ENCODE measurements around the gene CERT1. TPM values are rescaled to one million over a fixed set of nuclear protein-coding genes. Genes with fewer than 3 reads are reported as not detected.

CERT1 gene
- total RNA-seq, 1 experiment from 2014 or later: 30.0 TPM

- Histone ChIP-seq H3K4me1 (ENCODE audit: insufficient read depth, low read length, poor library complexity, severe bottlenecking) (no peaks in the 10 kb centered on the region), H3K27ac (ENCODE audit: low read depth, low read length, poor library complexity, severe bottlenecking) (no peak overlapping the region), H3K27me3 (replicated peaks; ENCODE audit: insufficient read depth, low read depth, low read length, poor library complexity) (no peaks in the 10 kb centered on the region), H3K36me3 (ENCODE audit: insufficient read depth, low read length, poor library complexity, severe bottlenecking) (peaks cover 18% of the 10 kb centered on the region), H3K9me3 (ENCODE audit: low read depth, low read length, poor library complexity, severe bottlenecking) (peaks cover 28% of the 10 kb centered on the region), H3K4me3 (ENCODE audit: low read depth, low read length, poor library complexity, severe bottlenecking) (no peak overlapping the region)
- intact Hi-C loops (cut with micrococcal nuclease; ENCODE audit: unreplicated experiment): no loop called here
- TF ChIP-seq CTCF (conservative IDR thresholded peaks at IDR 0.05; ENCODE audit: low read depth, low read length) (no peak), EZH2 (IDR thresholded peaks at IDR 0.05; ENCODE audit: borderline replicate concordance, low read depth, low read length, poor library complexity, severe bottlenecking) (no peak)
- ChIA-PET POLR2A (ENCODE audit: low non-redundant PET) (no interaction called here), CTCF (no interaction called here)
- no peak for DNase-seq (ENCODE audit: low spot score)
- no TSS peak for BruUV-seq (replicated peaks)
Observed at GRCh38 chr5:75521195-75521594, 9.8 kb upstream of the CERT1 start.

GRCh38 chr5:75519761-75520160 lies 8.3 kb upstream of the CERT1 start:
- H3K4me3 ChIP-seq (ENCODE audit: low read depth, low read length, poor library complexity, severe bottlenecking): no peak overlapping the region
- no peak for DNase-seq (ENCODE audit: low spot score)
- intact Hi-C loops (cut with micrococcal nuclease; ENCODE audit: unreplicated experiment): no loop called here
- no peaks in the 10 kb centered on the region for H3K4me1 ChIP-seq (ENCODE audit: insufficient read depth, low read length, poor library complexity, severe bottlenecking)
- no TSS peak for BruUV-seq (replicated peaks)
- POLR2A ChIA-PET (ENCODE audit: low non-redundant PET): no interaction called here
- TF ChIP-seq CTCF (conservative IDR thresholded peaks at IDR 0.05; ENCODE audit: low read depth, low read length) (no peak), EZH2 (IDR thresholded peaks at IDR 0.05; ENCODE audit: borderline replicate concordance, low read depth, low read length, poor library complexity, severe bottlenecking) (no peak)
- no peaks in the 10 kb centered on the region for H3K27me3 ChIP-seq (replicated peaks; ENCODE audit: insufficient read depth, low read depth, low read length, poor library complexity)
- no peak overlapping the region for H3K27ac ChIP-seq (ENCODE audit: low read depth, low read length, poor library complexity, severe bottlenecking)
- peaks cover 28% of the 10 kb centered on the region for H3K9me3 ChIP-seq (ENCODE audit: low read depth, low read length, poor library complexity, severe bottlenecking)
- H3K36me3 ChIP-seq (ENCODE audit: insufficient read depth, low read length, poor library complexity, severe bottlenecking): peaks cover 18% of the 10 kb centered on the region
- CTCF ChIA-PET: no interaction called here

- H3K27ac ChIP-seq (ENCODE audit: low read depth, low read length, poor library complexity, severe bottlenecking): no peak overlapping the region
- intact Hi-C loops (cut with micrococcal nuclease; ENCODE audit: unreplicated experiment): no loop called here
- POLR2A ChIA-PET (ENCODE audit: low non-redundant PET): no interaction called here
Observed at GRCh38 chr5:75514323-75514722, 2.9 kb upstream of the CERT1 start.

More at GRCh38 chr5:75514323-75514722, 2.9 kb upstream of the CERT1 start:
- no TSS peak for BruUV-seq (replicated peaks)
- DNase-seq (ENCODE audit: low spot score): no peak
- Histone ChIP-seq H3K27me3 (replicated peaks; ENCODE audit: insufficient read depth, low read depth, low read length, poor library complexity) (no peaks in the 10 kb centered on the region), H3K4me1 (ENCODE audit: insufficient read depth, low read length, poor library complexity, severe bottlenecking) (peaks cover 6% of the 10 kb centered on the region), H3K36me3 (ENCODE audit: insufficient read depth, low read length, poor library complexity, severe bottlenecking) (no peaks in the 10 kb centered on the region), H3K4me3 (ENCODE audit: low read depth, low read length, poor library complexity, severe bottlenecking) (peak overlapping the region; percentile 8), H3K9me3 (ENCODE audit: low read depth, low read length, poor library complexity, severe bottlenecking) (no peaks in the 10 kb centered on the region)
- no peak for TF ChIP-seq EZH2 (IDR thresholded peaks at IDR 0.05; ENCODE audit: borderline replicate concordance, low read depth, low read length, poor library complexity, severe bottlenecking)
- no peak for TF ChIP-seq CTCF (conservative IDR thresholded peaks at IDR 0.05; ENCODE audit: low read depth, low read length)
- CTCF ChIA-PET: no interaction called here
